Stimulated activated memory B cell treated with anti-CD40 and anti-IgM and Interleukin-4, amounts not matched to agents 10 μg/mL and 1 μg/mL and 100 μg/mL, for 72 hours (primary cell): ENCODE measurements around the gene SHMT2.

Experiments used
- ATAC-seq: fragments of 150-1000 bp; cut with Tn5 transposase; 2 replicates; pipeline ENCODE4 v1.10.0; 2021
- H3K27ac Mint-ChIP-seq: one replicate; pipeline ENCODE4 v1.8.0; 2022; ENCODE audit warnings: mild to moderate bottlenecking, mixed read lengths
- H3K27me3 Mint-ChIP-seq: one replicate; pipeline ENCODE4 v1.8.0; 2022; ENCODE audit warnings: mixed read lengths
- H3K36me3 Mint-ChIP-seq: one replicate; pipeline ENCODE4 v1.8.0; 2022; ENCODE audit warnings: mixed read lengths
- H3K4me1 Mint-ChIP-seq: one replicate; pipeline ENCODE4 v1.8.0; 2022; ENCODE audit warnings: mixed read lengths
- H3K4me3 Mint-ChIP-seq: one replicate; pipeline ENCODE4 v1.8.0; 2022; ENCODE audit warnings: mild to moderate bottlenecking, moderate library complexity, mixed read lengths
- H3K9me3 Mint-ChIP-seq: one replicate; pipeline ENCODE4 v1.8.0; 2022; ENCODE audit warnings: mixed read lengths

Gene SHMT2

GRCh38 chr12:57229634-57230380 is at the start of gene SHMT2:
Gene SHMT2, plus strand, starts transcription at chr12:57229711. Its CDS starts 68 bp downstream, at chr12:57229779.
- peak within 1 kb of the TSS; percentile 96 for H3K27ac Mint-ChIP-seq
- peak within 1 kb of the TSS; percentile 94 for H3K4me3 Mint-ChIP-seq
- peaks cover 39% of the 10 kb centered on the region for H3K36me3 Mint-ChIP-seq
- peak; percentile 76 for ATAC-seq
- H3K27me3 Mint-ChIP-seq = peaks cover 10% of the 10 kb centered on the region
- no peaks in the 10 kb centered on the region for H3K9me3 Mint-ChIP-seq
- peaks cover 77% of the 10 kb centered on the region for H3K4me1 Mint-ChIP-seq

DNA sequence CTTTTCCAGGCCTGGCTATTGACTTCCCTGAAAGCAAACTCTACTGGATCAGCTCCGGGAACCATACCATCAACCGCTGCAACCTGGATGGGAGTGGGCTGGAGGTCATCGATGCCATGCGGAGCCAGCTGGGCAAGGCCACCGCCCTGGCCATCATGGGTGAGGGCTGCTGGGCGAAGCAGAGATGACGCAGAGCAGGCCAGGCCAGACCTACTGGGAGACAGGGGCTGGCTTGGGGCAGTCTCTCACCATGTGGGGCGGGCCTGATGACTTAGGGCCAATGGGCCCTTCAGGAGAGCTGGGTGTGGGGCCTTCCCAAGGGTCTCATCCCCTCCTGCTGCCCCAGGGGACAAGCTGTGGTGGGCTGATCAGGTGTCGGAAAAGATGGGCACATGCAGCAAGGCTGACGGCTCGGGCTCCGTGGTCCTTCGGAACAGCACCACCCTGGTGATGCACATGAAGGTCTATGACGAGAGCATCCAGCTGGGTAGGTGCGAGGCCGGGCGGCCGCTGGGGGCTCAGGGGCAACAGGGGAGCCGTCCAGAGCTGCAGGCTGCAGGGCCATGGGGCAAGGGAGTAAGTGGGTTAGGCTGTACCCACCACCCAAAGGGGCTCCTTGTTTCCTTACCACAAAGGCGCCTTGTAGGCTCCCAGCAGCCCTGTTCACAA is 49.1 kb upstream of the SHMT2 start:
- no peak for ATAC-seq
- H3K9me3 Mint-ChIP-seq = no peaks in the 10 kb centered on the region
- no peaks in the 10 kb centered on the region for H3K36me3 Mint-ChIP-seq
- peaks cover 8% of the 10 kb centered on the region for H3K27me3 Mint-ChIP-seq
- no peak overlapping the region for H3K27ac Mint-ChIP-seq
- no peak overlapping the region for H3K4me3 Mint-ChIP-seq
- H3K4me1 Mint-ChIP-seq = peaks cover 6% of the 10 kb centered on the region

DNA sequence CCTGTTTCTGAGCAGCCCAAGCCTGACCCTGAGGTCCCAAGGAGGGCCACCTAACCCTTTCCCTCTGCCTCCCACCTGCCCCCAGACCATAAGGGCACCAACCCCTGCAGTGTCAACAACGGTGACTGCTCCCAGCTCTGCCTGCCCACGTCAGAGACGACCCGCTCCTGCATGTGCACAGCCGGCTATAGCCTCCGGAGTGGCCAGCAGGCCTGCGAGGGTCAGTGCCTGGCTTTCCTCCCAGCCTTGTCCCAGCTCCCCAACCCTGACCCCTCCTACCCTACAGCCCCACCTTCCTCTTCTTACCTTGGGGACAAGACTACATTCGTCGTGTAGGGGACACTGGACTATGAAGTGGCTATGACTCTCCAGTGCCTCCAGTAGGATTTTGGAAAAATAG is 48.4 kb upstream of the SHMT2 start:
- no peak overlapping the region for H3K4me3 Mint-ChIP-seq
- peaks cover 6% of the 10 kb centered on the region for H3K4me1 Mint-ChIP-seq
- H3K9me3 Mint-ChIP-seq = no peaks in the 10 kb centered on the region
- no peaks in the 10 kb centered on the region for H3K36me3 Mint-ChIP-seq
- no peak overlapping the region for H3K27ac Mint-ChIP-seq
- no peak for ATAC-seq
- H3K27me3 Mint-ChIP-seq = peaks cover 8% of the 10 kb centered on the region

- Mint-ChIP-seq H3K9me3 (no peaks in the 10 kb centered on the region), H3K36me3 (no peaks in the 10 kb centered on the region), H3K27me3 (peaks cover 8% of the 10 kb centered on the region), H3K4me1 (peaks cover 6% of the 10 kb centered on the region), H3K27ac (no peak overlapping the region), H3K4me3 (no peak overlapping the region)
- ATAC-seq = no peak
Measured at GRCh38 chr12:57181561-57182155, 47.9 kb upstream of the SHMT2 start.

- Mint-ChIP-seq H3K4me3 (no peak overlapping the region), H3K36me3 (no peaks in the 10 kb centered on the region), H3K27ac (no peak overlapping the region), H3K9me3 (no peaks in the 10 kb centered on the region), H3K4me1 (peaks cover 6% of the 10 kb centered on the region), H3K27me3 (peaks cover 8% of the 10 kb centered on the region)
- ATAC-seq = peak; percentile 89
Measured at GRCh38 chr12:57182918-57183575, 46.5 kb upstream of the SHMT2 start.

GRCh38 chr12:57183939-57184725 is 45.4 kb upstream of the SHMT2 start:
- Mint-ChIP-seq H3K4me3 (no peak overlapping the region), H3K9me3 (no peaks in the 10 kb centered on the region), H3K4me1 (peaks cover 6% of the 10 kb centered on the region), H3K36me3 (no peaks in the 10 kb centered on the region), H3K27ac (no peak overlapping the region), H3K27me3 (peaks cover 8% of the 10 kb centered on the region)
- no peak for ATAC-seq

- no peak for ATAC-seq
- Mint-ChIP-seq H3K4me1 (peaks cover 6% of the 10 kb centered on the region), H3K9me3 (no peaks in the 10 kb centered on the region), H3K27ac (no peak overlapping the region), H3K4me3 (no peak overlapping the region), H3K27me3 (peaks cover 8% of the 10 kb centered on the region), H3K36me3 (no peaks in the 10 kb centered on the region)
Measured at GRCh38 chr12:57185403-57185802, 44.1 kb upstream of the SHMT2 start.

DNA sequence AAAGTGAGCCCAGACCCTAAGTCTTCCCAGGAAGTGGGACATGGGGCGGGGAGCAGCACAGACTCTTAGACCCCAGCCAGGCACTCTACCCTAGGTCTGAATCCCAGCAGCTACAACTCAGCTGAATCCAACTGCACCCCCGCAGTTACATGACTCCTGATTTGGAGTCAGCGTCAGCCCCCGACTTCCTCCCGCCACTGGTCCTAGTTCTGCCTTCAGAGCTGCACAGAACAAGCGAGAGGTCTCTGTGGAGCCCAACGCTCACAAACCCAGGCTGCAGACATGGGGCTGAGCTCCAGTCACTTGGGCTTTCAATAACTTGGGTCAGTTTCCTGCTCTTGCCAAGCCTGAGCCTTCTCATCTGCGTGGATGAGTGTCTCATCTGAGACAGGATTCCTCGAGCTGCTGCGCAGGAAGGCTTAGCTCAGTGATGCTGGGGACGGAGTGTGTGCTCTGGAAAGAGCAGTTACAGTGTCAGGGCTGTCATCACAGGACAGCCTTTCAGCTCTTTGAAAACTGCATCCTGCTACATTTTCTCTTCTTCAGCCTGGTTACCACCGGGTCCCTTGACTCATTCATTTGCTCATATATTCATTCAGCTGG is 43.5 kb upstream of the SHMT2 start:
- Mint-ChIP-seq H3K27ac (no peak overlapping the region), H3K9me3 (no peaks in the 10 kb centered on the region), H3K4me3 (no peak overlapping the region), H3K4me1 (peaks cover 6% of the 10 kb centered on the region), H3K36me3 (no peaks in the 10 kb centered on the region), H3K27me3 (peaks cover 8% of the 10 kb centered on the region)
- ATAC-seq = no peak

DNA sequence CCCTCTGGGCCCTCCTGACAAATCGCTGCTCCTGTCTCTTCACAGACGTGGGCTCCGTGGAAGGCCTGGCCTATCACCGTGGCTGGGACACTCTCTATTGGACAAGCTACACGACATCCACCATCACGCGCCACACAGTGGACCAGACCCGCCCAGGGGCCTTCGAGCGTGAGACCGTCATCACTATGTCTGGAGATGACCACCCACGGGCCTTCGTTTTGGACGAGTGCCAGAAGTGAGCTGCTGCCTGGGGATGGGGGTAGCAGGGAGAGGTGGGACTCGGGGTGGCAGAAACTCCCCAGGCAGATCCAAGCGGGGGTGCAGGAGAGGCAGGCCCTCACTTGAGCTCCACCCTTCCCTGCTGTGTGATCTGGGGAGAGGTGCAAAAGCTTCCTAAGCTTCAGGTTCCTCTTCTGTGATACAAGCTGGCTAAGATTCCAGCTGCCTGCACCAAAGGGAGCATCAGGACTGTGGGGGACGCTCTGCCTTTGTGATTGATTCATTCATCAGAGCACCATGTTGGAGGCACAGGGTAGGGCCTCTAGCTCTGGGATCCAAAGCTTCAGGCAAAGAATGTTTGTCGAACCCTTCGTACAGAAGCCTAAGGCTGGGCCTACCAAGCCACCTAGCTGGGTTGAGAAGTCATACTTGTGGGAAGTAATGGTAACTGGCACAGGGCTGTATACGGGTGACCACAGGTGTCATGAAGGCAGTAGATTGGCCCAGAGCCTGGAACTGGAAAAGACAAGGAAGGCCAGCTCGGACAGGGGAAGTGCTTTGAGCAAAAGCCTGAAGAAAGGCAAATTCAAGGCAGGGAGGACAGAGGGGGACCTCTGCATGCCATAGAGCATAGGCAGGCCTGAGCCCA is 42.1 kb upstream of the SHMT2 start:
- peaks cover 8% of the 10 kb centered on the region for H3K27me3 Mint-ChIP-seq
- no peaks in the 10 kb centered on the region for H3K9me3 Mint-ChIP-seq
- no peaks in the 10 kb centered on the region for H3K36me3 Mint-ChIP-seq
- H3K27ac Mint-ChIP-seq = no peak overlapping the region
- H3K4me1 Mint-ChIP-seq = peaks cover 6% of the 10 kb centered on the region
- no peak overlapping the region for H3K4me3 Mint-ChIP-seq
- no peak for ATAC-seq

GRCh38 chr12:57188090-57188425 is 41.5 kb upstream of the SHMT2 start:
- H3K27me3 Mint-ChIP-seq = peaks cover 8% of the 10 kb centered on the region
- H3K27ac Mint-ChIP-seq = no peak overlapping the region
- H3K9me3 Mint-ChIP-seq = no peaks in the 10 kb centered on the region
- no peak overlapping the region for H3K4me3 Mint-ChIP-seq
- H3K4me1 Mint-ChIP-seq = peaks cover under 1% of the 10 kb centered on the region
- ATAC-seq = no peak
- no peaks in the 10 kb centered on the region for H3K36me3 Mint-ChIP-seq

- Mint-ChIP-seq H3K9me3 (no peaks in the 10 kb centered on the region), H3K27ac (no peak overlapping the region), H3K4me3 (no peak overlapping the region), H3K36me3 (no peaks in the 10 kb centered on the region), H3K4me1 (no peaks in the 10 kb centered on the region), H3K27me3 (no peaks in the 10 kb centered on the region)
- ATAC-seq = no peak
Measured at GRCh38 chr12:57190037-57190436, 39.5 kb upstream of the SHMT2 start.

DNA sequence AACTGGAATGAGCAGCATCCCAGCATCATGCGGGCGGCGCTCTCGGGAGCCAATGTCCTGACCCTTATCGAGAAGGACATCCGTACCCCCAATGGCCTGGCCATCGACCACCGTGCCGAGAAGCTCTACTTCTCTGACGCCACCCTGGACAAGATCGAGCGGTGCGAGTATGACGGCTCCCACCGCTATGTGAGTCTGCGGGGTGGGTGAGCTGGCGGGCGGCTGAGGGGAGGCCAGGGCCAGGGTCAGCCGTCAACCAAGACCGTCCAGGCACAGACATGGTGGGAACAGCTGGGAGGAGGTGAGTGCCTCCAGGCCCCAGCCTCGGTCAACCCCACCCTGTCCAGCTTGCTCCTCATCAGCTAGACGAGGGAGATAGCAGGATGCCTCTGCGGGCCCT is 38.7 kb upstream of the SHMT2 start:
- no peaks in the 10 kb centered on the region for H3K36me3 Mint-ChIP-seq
- no peak overlapping the region for H3K27ac Mint-ChIP-seq
- H3K9me3 Mint-ChIP-seq = no peaks in the 10 kb centered on the region
- no peaks in the 10 kb centered on the region for H3K27me3 Mint-ChIP-seq
- no peak for ATAC-seq
- H3K4me1 Mint-ChIP-seq = no peaks in the 10 kb centered on the region
- H3K4me3 Mint-ChIP-seq = no peak overlapping the region

- H3K4me1 Mint-ChIP-seq = no peaks in the 10 kb centered on the region
- no peaks in the 10 kb centered on the region for H3K27me3 Mint-ChIP-seq
- H3K9me3 Mint-ChIP-seq = no peaks in the 10 kb centered on the region
- ATAC-seq = no peak
- no peak overlapping the region for H3K27ac Mint-ChIP-seq
- H3K4me3 Mint-ChIP-seq = no peak overlapping the region
- no peaks in the 10 kb centered on the region for H3K36me3 Mint-ChIP-seq
Measured at GRCh38 chr12:57191410-57191809, 38.1 kb upstream of the SHMT2 start.

DNA sequence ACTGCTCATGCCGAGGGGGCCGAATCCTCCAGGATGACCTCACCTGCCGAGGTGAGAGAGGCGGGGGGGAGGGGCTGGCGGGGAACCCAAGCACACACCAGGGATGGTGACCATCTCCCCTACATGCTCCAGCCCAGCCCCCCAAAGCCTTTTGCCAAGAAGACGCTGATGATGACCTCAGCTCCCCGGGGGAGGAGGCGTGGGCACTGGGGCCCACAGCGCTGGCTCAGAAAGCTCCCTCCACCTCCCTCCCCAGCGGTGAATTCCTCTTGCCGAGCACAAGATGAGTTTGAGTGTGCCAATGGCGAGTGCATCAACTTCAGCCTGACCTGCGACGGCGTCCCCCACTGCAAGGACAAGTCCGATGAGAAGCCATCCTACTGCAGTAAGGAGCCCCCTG is 36.6 kb upstream of the SHMT2 start:
- no peaks in the 10 kb centered on the region for H3K9me3 Mint-ChIP-seq
- H3K27ac Mint-ChIP-seq = no peak overlapping the region
- H3K27me3 Mint-ChIP-seq = no peaks in the 10 kb centered on the region
- no peak overlapping the region for H3K4me3 Mint-ChIP-seq
- H3K4me1 Mint-ChIP-seq = no peaks in the 10 kb centered on the region
- no peaks in the 10 kb centered on the region for H3K36me3 Mint-ChIP-seq
- ATAC-seq = no peak
